ENCODE results near the gene PNPLA2. TPM values are rescaled to one million over a fixed set of nuclear protein-coding genes. Genes with fewer than 3 reads are reported as not detected.
A peak's percentile ranks its signal among the peaks of the same experiment; 100 is the strongest.

The PNPLA2 gene
- total RNA-seq, 1 experiment from 2014 or later = 93.6 TPM

DNA sequence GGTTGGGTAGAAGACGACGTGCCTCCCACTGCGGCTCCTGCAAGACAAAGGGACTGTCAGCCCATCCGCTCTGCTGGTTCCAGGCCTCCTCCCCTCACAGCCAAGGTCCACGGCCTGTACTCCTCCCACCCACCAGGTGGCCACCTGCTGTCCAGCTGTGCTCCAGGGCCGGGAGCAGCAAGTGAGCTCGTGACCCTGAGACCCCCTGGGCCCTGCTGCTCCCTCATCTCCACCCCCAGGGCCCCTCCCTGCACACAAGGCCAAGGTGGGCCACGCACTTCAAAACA lies 51.4 kb downstream of the PNPLA2 start:
- Mint-ChIP-seq H3K27ac (ENCODE audit: unreplicated experiment) (no peak overlapping the region), H3K9me3 (ENCODE audit: unreplicated experiment) (no peaks in the 10 kb centered on the region), H3K4me3 (ENCODE audit: unreplicated experiment) (no peak overlapping the region), H3K4me1 (ENCODE audit: low read depth, unreplicated experiment) (no peaks in the 10 kb centered on the region), H3K27me3 (ENCODE audit: insufficient read depth, unreplicated experiment) (no peaks in the 10 kb centered on the region), H3K36me3 (ENCODE audit: insufficient read depth, unreplicated experiment) (peaks cover 83% of the 10 kb centered on the region)
- CTCF ChIA-PET = interaction anchor here (0.6 to 1.4 kb wide), 5 partner anchors 15 to 181 kb away, joined by 3 to 13 read pairs (median 3); no protein-coding TSS in a partner anchor
- TF ChIP-seq, protein P1, sequence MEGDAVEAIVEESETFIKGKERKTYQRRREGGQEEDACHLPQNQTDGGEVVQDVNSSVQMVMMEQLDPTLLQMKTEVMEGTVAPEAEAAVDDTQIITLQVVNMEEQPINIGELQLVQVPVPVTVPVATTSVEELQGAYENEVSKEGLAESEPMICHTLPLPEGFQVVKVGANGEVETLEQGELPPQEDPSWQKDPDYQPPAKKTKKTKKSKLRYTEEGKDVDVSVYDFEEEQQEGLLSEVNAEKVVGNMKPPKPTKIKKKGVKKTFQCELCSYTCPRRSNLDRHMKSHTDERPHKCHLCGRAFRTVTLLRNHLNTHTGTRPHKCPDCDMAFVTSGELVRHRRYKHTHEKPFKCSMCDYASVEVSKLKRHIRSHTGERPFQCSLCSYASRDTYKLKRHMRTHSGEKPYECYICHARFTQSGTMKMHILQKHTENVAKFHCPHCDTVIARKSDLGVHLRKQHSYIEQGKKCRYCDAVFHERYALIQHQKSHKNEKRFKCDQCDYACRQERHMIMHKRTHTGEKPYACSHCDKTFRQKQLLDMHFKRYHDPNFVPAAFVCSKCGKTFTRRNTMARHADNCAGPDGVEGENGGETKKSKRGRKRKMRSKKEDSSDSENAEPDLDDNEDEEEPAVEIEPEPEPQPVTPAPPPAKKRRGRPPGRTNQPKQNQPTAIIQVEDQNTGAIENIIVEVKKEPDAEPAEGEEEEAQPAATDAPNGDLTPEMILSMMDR (IDR thresholded peaks at IDR 0.05; ENCODE audit: insufficient read depth in 1 of 2, low read depth in 1 of 2, low read length in 1 of 2, severe bottlenecking in 1 of 2, unreplicated experiment in 1 of 2) = peak; percentile 40 to 71
- no peaks in the 10 kb centered on the region for H3K9me3 ChIP-seq
- intact Hi-C loops (cut with micrococcal nuclease; ENCODE audit: unreplicated experiment) = no loop called here
- no peak overlapping the region for H3K4me3 ChIP-seq (ENCODE audit: low read depth, low read length)
- peak in 1 of 2 experiments; percentile 61 for DNase-seq
- no TSS peak for BruUV-seq (replicated peaks)
- H3K36me3 ChIP-seq (ENCODE audit: control insufficient read depth, insufficient read depth, low read length) = no peaks in the 10 kb centered on the region; the same call in none of the 2 replicates
- POLR2A ChIA-PET = no interaction called here
- H3K27me3 ChIP-seq (replicated peaks; ENCODE audit: control insufficient read depth, insufficient read depth, low read length) = no peaks in the 10 kb centered on the region
- no peaks in the 10 kb centered on the region for H3K4me1 ChIP-seq

DNA sequence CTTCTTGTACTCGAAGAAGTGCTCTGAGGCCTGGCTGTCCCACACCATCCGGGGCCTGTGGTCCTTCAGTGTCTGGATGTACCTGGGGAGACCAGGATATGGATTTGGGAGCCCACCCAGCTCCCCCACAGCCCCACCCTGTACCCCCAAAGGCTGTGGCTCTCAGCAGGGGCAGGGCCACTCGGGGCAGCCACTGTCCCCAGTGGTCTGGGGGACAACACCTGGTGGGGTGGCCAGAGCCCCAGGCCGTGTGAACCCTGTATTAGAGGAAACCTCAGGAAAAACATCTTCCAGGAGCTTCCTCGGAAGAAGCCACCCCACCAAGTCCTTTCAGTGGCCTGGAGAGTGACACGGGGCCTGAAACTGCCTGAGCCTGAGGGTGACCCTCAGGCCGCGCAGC lies 51.7 kb downstream of the PNPLA2 start:
- no TSS peak for BruUV-seq (replicated peaks)
- POLR2A ChIA-PET = no interaction called here
- Histone ChIP-seq H3K4me3 (ENCODE audit: low read depth, low read length) (no peak overlapping the region), H3K4me1 (no peaks in the 10 kb centered on the region), H3K9me3 (no peaks in the 10 kb centered on the region), H3K27me3 (replicated peaks; ENCODE audit: control insufficient read depth, insufficient read depth, low read length) (no peaks in the 10 kb centered on the region), H3K36me3 (ENCODE audit: control insufficient read depth, insufficient read depth, low read length) (no peaks in the 10 kb centered on the region; the same call in none of the 2 replicates)
- intact Hi-C loops (cut with micrococcal nuclease; ENCODE audit: unreplicated experiment) = no loop called here
- Mint-ChIP-seq H3K9me3 (ENCODE audit: unreplicated experiment) (no peaks in the 10 kb centered on the region), H3K27ac (ENCODE audit: unreplicated experiment) (no peak overlapping the region), H3K36me3 (ENCODE audit: insufficient read depth, unreplicated experiment) (peaks cover 81% of the 10 kb centered on the region), H3K4me1 (ENCODE audit: low read depth, unreplicated experiment) (no peaks in the 10 kb centered on the region), H3K27me3 (ENCODE audit: insufficient read depth, unreplicated experiment) (no peaks in the 10 kb centered on the region), H3K4me3 (ENCODE audit: unreplicated experiment) (no peak overlapping the region)
- TF ChIP-seq, protein P1 (IDR thresholded peaks at IDR 0.05; ENCODE audit: insufficient read depth in 1 of 2, low read depth in 1 of 2, low read length in 1 of 2, severe bottlenecking in 1 of 2, unreplicated experiment in 1 of 2) = no peak
- CTCF ChIA-PET = interaction anchor here (0.6 to 1.4 kb wide), 5 partner anchors 16 to 181 kb away, joined by 3 to 13 read pairs (median 3); no protein-coding TSS in a partner anchor
- DNase-seq = no peak

GRCh38 chr11:871472-871871 lies 52.8 kb downstream of the PNPLA2 start:
- Mint-ChIP-seq H3K4me1 (ENCODE audit: low read depth, unreplicated experiment) (no peaks in the 10 kb centered on the region), H3K4me3 (ENCODE audit: unreplicated experiment) (no peak overlapping the region), H3K27ac (ENCODE audit: unreplicated experiment) (no peak overlapping the region), H3K36me3 (ENCODE audit: insufficient read depth, unreplicated experiment) (peaks cover 78% of the 10 kb centered on the region), H3K9me3 (ENCODE audit: unreplicated experiment) (no peaks in the 10 kb centered on the region), H3K27me3 (ENCODE audit: insufficient read depth, unreplicated experiment) (no peaks in the 10 kb centered on the region)
- H3K4me1 ChIP-seq = no peaks in the 10 kb centered on the region
- TF ChIP-seq, protein P1 (IDR thresholded peaks at IDR 0.05; ENCODE audit: insufficient read depth in 1 of 2, low read depth in 1 of 2, low read length in 1 of 2, severe bottlenecking in 1 of 2, unreplicated experiment in 1 of 2) = no peak
- no peak overlapping the region for H3K4me3 ChIP-seq (ENCODE audit: low read depth, low read length)
- no TSS peak for BruUV-seq (replicated peaks)
- intact Hi-C loops (cut with micrococcal nuclease; ENCODE audit: unreplicated experiment) = no loop called here
- ChIA-PET CTCF (no interaction called here), POLR2A (no interaction called here)
- no peaks in the 10 kb centered on the region for H3K9me3 ChIP-seq
- no peak for DNase-seq
- H3K27me3 ChIP-seq (replicated peaks; ENCODE audit: control insufficient read depth, insufficient read depth, low read length) = no peaks in the 10 kb centered on the region
- H3K36me3 ChIP-seq (ENCODE audit: control insufficient read depth, insufficient read depth, low read length) = no peaks in the 10 kb centered on the region; the same call in 1 of the 2 replicates
